ENCODE results near the gene DPH7. TPM values are rescaled to one million over a fixed set of nuclear protein-coding genes. Genes with fewer than 3 reads are reported as not detected.
A peak's percentile ranks its signal among the peaks of the same experiment; 100 is the strongest.
"Not testable (repeated sequence)": the region's sequence is repeated elsewhere in the genome, so short reads cannot be mapped to it uniquely, and the experiment has no call there.

The DPH7 gene
- polyA plus RNA-seq, 2 of the 4 experiments (the other 2 are of a cell fraction) = 26.7 to 35.2 TPM

GRCh38 chr9:137515338-137515724 lies 63.4 kb downstream of the DPH7 start (continued):
- TF ChIP-seq, protein P1, sequence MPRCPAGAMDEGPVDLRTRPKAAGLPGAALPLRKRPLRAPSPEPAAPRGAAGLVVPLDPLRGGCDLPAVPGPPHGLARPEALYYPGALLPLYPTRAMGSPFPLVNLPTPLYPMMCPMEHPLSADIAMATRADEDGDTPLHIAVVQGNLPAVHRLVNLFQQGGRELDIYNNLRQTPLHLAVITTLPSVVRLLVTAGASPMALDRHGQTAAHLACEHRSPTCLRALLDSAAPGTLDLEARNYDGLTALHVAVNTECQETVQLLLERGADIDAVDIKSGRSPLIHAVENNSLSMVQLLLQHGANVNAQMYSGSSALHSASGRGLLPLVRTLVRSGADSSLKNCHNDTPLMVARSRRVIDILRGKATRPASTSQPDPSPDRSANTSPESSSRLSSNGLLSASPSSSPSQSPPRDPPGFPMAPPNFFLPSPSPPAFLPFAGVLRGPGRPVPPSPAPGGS (IDR thresholded peaks at IDR 0.05) = no peak
- no peak for TF ChIP-seq HDAC2 (IDR thresholded peaks at IDR 0.05)

- H3K4me1 ChIP-seq = no peaks in the 10 kb centered on the region
- H3K4me2 ChIP-seq = no peak overlapping the region
- TF ChIP-seq HOXA7 (CRISPR knock-in tag; IDR thresholded peaks at IDR 0.05) = no peak
- no peak for TF ChIP-seq MAZ (IDR thresholded peaks at IDR 0.05; ENCODE audit: borderline replicate concordance, low read depth, low read length)
- no peak for TF ChIP-seq ZC3H11A (IDR thresholded peaks at IDR 0.05)
- no peak for TF ChIP-seq MAFK (IDR thresholded peaks at IDR 0.05; ENCODE audit: partially characterized antibody)
- no peak for TF ChIP-seq HOXB13 (CRISPR knock-in tag; IDR thresholded peaks at IDR 0.05; ENCODE audit: low read depth)
- TF ChIP-seq NPAS2 (CRISPR knock-in tag; IDR thresholded peaks at IDR 0.05; ENCODE audit: borderline replicate concordance) = no peak
- no peak for TF ChIP-seq E2F6 (IDR thresholded peaks at IDR 0.05; ENCODE audit: borderline replicate concordance, low read depth)
- TF ChIP-seq HDAC2 (IDR thresholded peaks at IDR 0.05) = no peak
- TF ChIP-seq, protein P1 (IDR thresholded peaks at IDR 0.05) = no peak
- TF ChIP-seq CHD4 (IDR thresholded peaks at IDR 0.05; ENCODE audit: borderline replicate concordance) = no peak
- ATAC-seq = peak; percentile 50 to 58
- no peak overlapping the region for H3K4me3 ChIP-seq
- CTCF ChIA-PET = no interaction called here
- FAIRE-seq = no peak
- POLR2A ChIA-PET = no interaction called here
- 89% methylated on average over 19 of the region's 30 CpGs for WGBS (ENCODE audit: missing lambda C conversion rate)
- no peak for DNase-seq (ENCODE audit: low read depth in 1 of 2, low spot score in 1 of 2)
- H3K27ac ChIP-seq = no peak overlapping the region
- H3K9me3 ChIP-seq = no peaks in the 10 kb centered on the region
These were observed 63.9 kb downstream of the DPH7 start for GRCh38 chr9:137514691-137515337.

DNA sequence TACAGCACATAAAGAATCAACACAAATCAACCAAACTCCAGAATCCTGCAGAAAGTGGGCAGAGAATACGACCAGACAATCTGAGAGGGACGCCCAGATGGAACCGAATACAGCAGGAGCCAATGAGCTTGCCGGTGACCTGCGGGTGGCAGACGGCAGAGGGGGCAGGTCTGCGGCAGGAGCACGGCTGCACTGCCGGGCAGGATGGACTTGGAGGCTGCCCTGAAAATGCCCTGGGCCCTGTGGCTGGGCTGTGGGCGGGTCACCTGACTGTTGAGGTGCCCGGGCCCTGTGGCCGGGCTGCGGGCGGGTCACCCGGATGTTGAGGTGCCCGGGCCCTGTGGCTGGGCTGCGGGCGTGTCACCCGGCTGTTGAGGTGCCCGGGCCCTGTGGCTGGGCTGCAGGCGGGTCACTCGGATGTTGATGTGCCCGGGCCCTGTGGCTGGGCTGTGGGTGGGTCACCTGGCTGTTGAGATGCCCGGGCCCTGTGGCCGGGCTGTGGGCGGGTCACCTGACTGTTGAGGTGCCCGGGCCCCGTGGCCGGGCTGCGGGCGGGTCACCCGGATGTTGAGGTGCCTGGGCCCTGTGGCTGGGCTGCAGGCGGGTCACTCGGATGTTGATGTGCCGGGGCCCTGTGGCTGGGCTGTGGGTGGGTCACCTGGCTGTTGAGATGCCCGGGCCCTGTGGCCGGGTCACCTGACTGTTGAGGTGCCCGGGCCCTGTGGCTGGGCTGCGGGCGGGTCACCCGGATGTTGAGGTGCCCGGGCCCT lies 64.7 kb downstream of the DPH7 start:
- H3K9me3 ChIP-seq; FAIRE-seq; H3K4me2 ChIP-seq; H3K4me3 ChIP-seq; ATAC-seq; POLR2A ChIA-PET; H3K27ac ChIP-seq; H3K4me1 ChIP-seq; DNase-seq (ENCODE audit: low read depth in 1 of 2, low spot score in 1 of 2): not testable (repeated sequence)
- CTCF ChIA-PET = interaction anchor here (0.8 to 1.5 kb wide), 3 partner anchors 11 to 15 kb away, joined by 4 to 5 read pairs (median 5); no protein-coding TSS in a partner anchor
- 88% methylated on average over 19 of the region's 42 CpGs for WGBS (ENCODE audit: missing lambda C conversion rate)

DNA sequence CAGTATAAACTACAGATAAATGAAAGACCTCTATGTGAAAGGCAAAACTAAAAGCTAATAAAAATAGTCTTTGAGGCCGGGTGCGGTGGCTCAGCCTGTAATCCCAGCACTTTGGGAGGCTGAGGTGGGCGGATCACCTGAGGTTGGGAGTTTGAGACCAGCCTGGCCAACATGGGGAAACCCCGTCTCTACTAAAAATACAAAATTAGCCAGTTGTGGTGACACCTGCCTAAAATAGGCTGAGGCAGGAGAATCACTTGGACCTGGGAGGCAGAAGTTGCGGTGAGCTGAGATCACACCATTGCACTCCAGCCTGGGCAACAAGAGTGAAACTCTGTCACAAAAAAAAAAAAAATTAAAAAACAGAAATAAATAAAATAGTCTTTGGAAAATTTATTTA lies 65.6 kb downstream of the DPH7 start:
- not testable (repeated sequence) for FAIRE-seq; H3K4me1 ChIP-seq; H3K27ac ChIP-seq; H3K4me2 ChIP-seq; H3K4me3 ChIP-seq; DNase-seq (ENCODE audit: low read depth in 1 of 2, low spot score in 1 of 2); ATAC-seq; H3K9me3 ChIP-seq
- ChIA-PET CTCF (interaction anchor here (0.5 to 1.5 kb wide), 6 partner anchors 12 to 274 kb away, joined by 3 to 5 read pairs (median 4); no protein-coding TSS in a partner anchor), POLR2A (interaction anchor here (1.0 kb wide), 1 partner anchor 90 kb away, joined by 3 read pairs; the partner anchor contains the start of genes EXD3 and NOXA1)
- 94% methylated on average over 5 of the region's 5 CpGs for WGBS (ENCODE audit: missing lambda C conversion rate)

DNA sequence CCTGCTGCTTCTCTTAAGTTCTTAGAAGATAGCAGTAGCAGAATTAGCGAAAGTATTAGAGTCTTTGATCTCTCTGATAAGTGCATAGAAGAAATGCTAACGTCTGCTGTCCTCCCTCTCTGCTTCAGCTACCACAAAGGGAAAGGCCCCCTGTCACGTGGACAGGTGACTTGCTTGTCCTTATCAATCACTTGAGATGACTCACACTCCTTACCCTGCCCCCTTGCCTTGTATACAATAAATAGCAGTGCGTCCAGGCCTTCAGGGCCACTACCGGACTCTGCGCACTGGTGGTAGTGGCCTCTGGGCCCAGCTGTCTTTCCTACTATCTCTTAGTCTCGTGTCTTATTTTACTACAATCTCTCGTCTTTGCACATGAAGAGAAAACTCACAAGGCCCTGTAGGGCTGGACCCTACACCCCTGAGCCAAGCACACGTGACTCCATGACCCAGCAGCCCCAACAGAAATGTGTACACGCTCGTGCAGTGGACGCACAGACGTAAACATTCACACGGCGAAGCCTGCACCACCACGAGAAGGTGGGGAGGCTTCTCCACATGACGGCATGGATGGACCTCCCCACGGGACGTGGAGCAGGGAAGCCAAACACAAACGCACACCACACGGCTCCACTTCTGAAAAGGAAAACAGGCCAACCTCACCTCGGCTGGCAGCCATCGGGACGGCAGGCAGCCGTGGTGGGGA lies 66.8 kb downstream of the DPH7 start:
- FAIRE-seq = no peak

GRCh38 chr9:137511126-137511525 lies 67.6 kb downstream of the DPH7 start:
- DNase-seq (ENCODE audit: low read depth in 1 of 2, low spot score in 1 of 2); H3K4me1 ChIP-seq; FAIRE-seq; POLR2A ChIA-PET; ATAC-seq; H3K27ac ChIP-seq; H3K4me3 ChIP-seq; H3K9me3 ChIP-seq; H3K4me2 ChIP-seq: not testable (repeated sequence)
- 93% methylated on average over 15 of the region's 22 CpGs for WGBS (ENCODE audit: missing lambda C conversion rate)
- CTCF ChIA-PET = interaction anchor here (2.3 kb wide), 1 partner anchor 24 kb away, joined by 8 read pairs; no protein-coding TSS in a partner anchor

More for the DNA sequence above, 66.8 kb downstream of the DPH7 start:
- POLR2A ChIA-PET = no interaction called here
- TF ChIP-seq CBX8 (IDR thresholded peaks at IDR 0.05) (no peak), FOSB (CRISPR knock-in tag; IDR thresholded peaks at IDR 0.05) (no peak), EHMT2 (IDR thresholded peaks at IDR 0.05; ENCODE audit: low read depth) (no peak), ZSCAN20 (CRISPR knock-in tag; IDR thresholded peaks at IDR 0.05) (no peak), HEYL (CRISPR knock-in tag; IDR thresholded peaks at IDR 0.05) (no peak), CEBPB (IDR thresholded peaks at IDR 0.05) (no peak), CHD4 (IDR thresholded peaks at IDR 0.05; ENCODE audit: borderline replicate concordance) (no peak), ZNF302 (CRISPR knock-in tag; IDR thresholded peaks at IDR 0.05) (no peak), E2F6 (IDR thresholded peaks at IDR 0.05; ENCODE audit: borderline replicate concordance, low read depth) (no peak), NR3C1 (IDR thresholded peaks at IDR 0.05) (no peak)
- CTCF ChIA-PET = no interaction called here
- Histone ChIP-seq H3K4me3 (no peak overlapping the region), H3K4me2 (no peak overlapping the region), H3K4me1 (no peaks in the 10 kb centered on the region), H3K27ac (no peak overlapping the region), H3K9me3 (no peaks in the 10 kb centered on the region)
- DNase-seq (ENCODE audit: low read depth in 1 of 2, low spot score in 1 of 2) = no peak
- WGBS (ENCODE audit: missing lambda C conversion rate) = 84% methylated on average over 25 of the region's 25 CpGs
- no peak for ATAC-seq

All from A549 (cell line).